Activated CD4-positive, alpha-beta T cell treated with anti-CD3 and anti-CD28 coated beads for 4 hours (primary cell): ENCODE results near the gene ITGB7.

Source experiments
- DNase-seq, 2 donors: peaks; one replicate each; pipeline ENCODE4 v3.0.0-alpha.2; 2020

Gene ITGB7

DNA sequence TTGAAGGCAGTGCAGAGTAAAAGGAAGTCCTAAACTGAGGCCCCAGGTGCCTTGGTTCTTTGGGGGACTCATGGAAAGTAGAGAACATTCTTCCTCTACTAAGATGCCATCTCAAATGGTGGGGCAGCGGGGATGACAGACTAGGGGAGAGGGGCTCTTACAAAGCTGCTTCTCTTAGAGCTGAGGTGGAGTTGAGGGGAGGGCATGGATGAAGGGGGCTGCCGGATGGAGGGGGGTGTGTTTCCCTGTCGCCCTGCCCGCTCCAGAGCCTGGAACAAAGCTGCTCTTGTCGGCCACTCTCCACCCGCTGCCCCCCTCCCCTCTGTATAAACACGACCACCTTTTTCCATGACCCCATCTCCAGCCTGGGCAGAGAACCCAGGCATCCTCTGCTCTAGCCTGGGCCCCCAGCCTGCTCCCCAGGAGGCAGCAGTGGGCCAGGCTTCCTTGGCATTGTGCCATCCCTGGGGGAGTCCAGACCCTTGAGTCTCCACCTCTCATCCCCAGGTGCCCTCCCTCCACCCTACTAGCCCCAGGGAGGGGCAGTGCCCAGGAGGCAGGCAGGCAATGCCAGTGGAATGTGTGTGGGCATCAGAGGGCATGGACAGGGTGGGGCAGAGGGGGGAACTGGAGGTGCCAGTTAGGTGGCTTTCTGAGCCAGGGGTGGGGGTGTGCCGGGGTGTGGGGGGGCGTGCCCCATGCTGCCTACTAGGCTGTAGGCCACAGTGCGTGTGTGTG is 23.2 kb upstream of the ITGB7 start:
- DNase-seq: no peak

DNA sequence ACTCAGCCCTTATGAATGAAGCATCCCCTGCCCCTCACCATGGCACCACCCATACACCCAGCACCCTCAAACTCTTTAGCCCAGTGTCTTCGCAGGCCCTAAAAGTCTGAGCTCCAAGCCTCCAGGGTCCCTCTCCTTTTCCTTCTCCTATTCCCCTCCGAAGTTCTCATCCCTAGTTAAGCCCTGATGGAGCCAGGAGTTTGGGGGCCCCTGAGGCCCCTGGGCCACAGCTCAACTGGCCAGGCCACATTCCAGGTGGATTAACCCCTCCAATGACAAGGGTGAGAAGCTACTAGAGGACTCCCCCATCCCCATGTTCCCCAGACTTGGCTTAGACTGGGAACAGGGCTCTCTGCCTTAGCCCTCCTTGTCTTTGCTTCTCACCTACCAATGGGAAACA is 22.4 kb upstream of the ITGB7 start:
- DNase-seq: no peak

DNA sequence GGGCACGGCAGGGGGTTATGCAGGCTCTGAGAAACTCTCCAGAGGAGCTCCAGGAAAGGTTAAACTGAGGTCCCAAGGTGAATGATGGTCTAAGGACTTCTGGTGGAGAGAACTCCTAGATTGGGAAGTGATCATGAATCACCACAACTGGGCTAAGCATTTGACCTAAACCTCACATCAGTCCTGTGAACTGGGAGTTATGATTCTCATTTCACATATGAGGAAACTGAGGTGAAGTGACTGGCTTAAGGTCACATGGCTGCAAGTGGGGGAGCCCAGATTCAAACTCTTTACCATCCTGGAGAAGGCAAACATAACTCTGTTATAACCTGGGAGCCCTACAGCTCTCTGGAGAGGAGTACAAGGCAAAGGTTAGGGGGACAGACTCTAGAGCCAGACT is 20.8 kb upstream of the ITGB7 start:
- DNase-seq: no peak

DNA sequence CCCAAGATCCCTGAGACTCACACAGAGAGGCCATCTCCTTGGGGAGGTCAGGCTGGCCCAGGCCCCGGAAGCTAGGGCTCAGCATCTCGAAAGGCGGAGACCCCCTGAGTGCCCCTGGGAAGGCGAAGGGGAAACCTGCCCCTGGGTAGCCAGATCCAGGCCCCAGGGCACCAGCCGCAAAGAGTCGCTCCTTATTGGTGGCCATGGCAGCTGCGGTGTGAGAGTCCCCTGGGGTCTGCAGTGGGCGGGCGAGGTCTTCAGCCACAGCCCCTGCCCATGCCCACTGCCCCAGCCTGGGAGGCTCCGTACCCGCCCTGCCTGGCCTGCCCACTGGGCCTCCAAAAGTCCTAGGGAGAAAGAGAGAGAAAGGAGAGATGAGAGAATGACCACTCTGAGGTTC is 20.3 kb upstream of the ITGB7 start:
- no peak for DNase-seq

DNA sequence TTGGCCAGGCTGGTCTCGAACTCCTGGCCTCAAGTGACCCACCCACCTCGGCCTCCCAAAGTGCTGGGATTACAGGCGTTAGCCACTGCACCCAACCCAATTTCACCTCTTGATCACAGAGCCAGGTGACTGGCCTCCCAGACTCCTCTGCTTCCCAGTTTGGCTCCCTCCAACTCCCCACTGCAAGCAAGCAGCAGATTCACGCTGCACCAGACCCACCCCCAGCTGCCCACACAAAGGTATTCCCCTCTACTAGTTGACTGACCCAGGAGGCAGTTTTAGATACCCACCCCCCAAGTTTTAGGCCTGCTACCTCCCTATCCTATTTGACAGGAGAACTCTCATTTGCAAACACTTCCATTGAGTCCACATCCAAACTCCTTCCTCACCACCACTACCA is 19.8 kb upstream of the ITGB7 start:
- DNase-seq: no peak

DNA sequence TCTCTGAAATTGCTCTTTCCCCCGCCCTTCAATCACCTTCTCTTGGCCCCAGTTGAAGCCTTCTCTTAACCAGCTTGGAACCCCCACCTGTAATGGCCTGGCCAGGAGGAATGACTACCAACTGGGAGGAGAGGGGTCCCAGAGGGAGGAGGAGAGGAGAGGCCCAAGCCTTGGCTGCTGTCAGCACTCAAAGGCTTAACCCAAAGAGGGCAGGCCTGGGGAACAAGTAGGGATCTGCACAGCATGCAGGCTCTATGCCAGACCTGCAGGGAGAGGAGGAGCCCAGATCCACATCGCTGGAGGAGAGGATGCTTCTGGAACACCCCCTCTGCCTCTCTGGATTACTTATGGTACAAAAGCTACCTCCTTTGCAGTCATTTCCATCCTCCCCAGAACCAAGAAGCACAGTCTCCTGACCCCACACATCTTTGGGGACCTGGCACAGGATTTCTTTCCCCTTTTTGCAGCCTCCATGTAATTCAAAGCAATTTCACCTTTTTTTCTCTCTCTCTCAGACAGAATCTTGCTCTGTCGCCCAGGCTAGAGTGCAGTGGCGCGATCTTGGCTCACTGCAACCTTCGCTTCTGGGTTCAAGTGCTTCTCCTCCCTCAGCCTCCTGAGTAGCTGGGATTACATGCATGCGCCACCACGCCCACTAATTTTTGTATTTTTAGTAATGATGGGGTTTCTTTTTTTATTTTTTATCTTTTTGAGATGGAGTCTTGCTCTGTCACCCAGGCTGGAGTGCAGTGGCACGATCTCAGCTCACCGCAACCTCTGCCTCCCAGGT is 18.8 kb upstream of the ITGB7 start:
- DNase-seq: no peak

DNA sequence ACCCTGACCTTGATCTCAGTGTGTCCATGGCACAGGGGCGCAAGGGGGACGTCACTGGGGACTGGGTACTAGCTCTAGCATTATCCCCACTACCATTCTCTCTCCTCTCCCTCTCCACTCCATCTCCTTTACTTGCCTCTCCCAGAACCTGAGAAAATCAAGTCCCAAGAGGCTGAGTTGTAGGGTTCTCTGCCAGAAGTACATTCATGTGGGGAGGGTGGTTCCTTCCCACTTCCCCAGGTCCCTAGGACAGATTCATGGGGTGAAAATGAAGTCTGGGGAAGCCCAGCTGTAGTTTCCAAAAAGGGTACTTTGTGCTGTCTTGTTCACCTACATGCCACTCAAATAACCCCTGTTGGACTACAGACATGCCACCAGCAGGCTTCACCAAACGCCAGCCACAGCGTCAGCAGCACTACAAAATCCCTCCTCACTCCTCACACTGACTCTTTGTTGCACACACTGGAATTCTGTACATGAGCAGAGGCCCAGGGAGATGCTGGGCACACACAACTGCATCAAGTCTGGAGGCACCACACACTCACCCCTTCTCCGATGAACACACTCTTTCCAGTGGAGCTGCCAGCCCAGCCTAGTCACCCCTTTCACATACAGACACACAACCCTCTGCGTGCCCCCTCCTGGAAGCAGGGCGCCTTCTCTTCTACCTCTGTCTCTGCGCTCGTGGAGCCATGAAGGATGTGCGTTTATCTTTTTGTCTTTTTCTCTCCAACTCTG is 18.0 kb upstream of the ITGB7 start:
- no peak for DNase-seq

DNA sequence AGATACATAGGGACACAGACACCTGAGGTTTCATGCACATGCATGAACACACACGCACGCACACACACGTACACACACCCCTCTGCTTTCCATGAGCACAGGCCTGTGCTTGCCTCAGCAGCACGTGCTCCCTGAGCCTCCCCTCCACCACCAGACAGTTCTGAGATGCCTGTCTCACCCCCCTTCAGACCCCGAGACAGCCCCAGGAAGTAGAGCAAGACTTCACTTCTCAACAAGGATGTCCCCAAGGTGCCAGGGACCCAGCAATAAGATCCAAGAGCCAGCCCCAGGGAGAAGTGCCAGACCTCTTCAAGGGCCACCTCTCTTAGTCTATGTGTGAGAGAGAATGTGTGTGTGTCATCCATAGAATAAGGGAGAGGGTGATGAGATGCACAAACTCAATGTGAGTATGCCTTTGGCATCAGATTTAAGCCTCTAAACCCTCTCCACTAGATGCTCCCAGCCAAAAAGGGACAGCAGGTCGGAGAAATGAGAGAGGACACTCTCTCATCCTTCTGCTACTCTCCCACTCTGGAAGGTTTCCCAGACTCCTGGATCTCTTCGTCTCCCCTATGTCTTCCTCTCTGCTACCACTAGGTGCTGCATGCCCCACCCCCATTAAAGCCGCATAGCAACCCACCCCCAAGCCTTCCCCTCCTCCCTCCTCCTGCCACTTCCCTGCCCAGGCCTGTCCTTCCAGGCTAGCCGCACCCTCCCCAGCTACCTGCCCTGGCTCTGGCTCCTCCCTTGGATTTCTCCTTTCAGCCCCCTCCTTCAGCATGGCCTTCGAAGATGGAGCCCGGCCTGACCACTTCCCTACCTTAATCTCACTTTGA is 17.2 kb upstream of the ITGB7 start:
- no peak for DNase-seq

DNA sequence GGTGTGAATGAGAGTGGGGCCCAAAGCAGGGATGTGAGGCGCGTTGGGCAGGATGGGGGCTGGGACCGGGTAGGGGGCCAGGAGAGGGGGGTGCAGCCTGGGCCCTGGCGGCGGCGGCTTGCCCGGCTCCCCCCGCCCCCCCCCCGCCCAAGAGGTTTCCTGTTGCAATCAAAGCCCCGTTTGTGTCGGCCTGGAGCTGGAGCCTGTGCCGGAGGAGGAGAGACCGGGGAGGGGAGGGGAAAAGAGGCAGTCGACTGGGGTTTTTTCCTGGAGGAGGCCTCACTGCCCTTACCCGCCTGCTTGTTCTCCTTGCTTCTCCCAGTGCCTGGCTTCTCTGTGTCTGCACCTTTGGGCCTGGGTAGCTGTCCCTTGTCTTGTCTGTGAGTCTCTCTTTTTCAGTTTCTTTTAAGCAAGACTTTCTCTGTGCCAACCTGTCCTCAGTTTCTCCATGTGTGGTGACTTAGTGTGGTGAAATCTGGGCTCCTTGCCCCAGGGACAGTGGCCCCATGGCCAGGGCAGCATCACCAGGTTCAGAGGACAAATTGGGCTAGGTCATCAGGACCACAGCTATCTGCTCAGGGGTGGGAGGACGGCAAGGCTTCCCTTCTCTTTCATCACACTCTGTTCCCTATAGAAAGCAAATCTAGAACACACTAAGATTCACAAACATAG is 16.5 kb upstream of the ITGB7 start:
- DNase-seq: no peak

DNA sequence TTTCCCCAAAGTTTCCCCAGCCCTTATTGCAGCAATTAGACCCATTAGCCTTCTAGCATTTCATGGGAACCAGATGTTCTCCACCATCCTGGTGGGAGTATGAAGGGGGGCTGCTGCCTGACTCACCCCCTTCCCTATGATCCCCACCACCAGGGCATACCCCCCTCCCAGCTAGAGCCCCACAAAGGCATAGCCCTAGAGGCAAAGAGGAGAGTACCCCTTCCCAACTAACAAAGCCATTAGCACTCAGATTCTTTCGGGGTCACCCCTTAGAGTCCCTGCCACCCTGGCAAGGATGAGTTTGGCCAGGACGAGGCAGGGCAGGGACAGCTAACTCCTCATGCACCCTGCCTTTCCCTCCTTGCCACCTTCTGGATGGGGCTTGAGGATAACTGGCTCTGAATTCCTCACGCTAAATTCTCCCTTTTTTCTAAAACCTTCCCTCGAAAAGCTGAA is 15.8 kb upstream of the ITGB7 start:
- no peak for DNase-seq

DNA sequence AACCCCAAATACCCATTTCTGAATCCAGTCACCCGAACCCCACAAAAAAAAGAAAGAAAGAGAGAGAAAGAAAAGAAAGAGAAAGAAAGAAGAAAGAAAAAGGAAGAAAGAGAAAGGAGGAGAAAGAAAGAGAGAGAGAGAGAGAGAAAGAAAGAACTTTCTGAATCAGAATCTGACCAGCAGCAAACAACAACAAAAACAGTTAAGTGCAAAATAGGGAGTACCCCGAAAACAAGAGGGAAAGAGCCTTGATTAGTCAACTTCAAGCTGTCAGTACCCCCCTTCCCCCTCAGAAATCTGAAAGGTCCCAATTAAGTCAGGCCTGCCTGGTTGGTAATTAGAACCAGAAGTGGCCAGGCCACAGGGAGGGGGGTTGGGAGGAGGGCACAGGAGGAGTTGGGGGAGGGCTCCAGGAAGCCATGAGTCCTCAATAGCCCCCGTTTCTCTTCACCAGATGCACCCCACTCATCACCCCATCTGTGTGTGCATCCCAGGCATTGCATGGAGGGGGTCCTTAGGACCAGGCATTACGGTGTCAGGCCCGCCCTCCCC is 15.2 kb upstream of the ITGB7 start:
- no peak for DNase-seq

DNA sequence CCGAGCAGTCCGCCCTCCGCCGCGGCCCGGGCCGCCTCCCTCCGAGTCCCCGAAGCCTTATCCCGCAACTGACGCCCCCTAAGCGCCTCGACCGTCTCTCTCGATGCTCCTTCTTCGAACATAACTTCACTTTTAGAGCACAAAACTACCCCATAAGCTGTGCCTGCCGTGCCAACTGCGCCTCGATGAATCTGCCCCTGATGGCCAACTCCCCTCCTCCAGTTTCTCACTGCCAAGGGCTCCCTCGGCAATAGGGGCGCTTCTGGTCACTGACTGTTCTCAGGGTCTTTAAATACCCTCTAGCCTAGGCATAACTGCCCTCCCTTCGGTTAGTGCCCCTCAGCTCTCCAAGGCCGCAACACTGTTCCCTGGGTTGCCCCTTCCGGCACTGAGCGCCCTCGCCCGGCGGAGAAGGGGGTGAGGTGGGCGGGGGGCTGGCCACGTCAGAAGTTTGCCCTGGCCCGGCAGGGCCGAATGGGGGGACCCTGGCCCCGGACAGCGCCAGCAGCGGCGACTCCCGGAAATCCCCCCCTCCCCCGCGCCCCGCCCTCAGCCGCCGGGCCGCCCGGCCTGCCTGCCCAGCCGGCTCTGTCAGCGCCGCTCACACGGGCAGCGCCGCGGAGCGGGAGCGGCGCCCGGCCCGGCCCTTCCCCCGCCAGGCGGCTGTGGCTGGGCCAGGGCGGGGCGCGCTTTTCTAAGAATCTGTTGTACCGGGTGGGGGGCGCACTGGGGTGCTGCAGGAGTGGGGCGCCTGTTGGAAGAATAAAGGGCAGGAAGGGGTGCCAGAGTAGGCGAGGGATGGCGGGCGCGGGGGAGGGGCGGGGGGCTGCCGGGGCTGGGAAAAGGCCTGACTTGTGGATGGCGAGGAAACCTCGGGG is 14.4 kb upstream of the ITGB7 start:
- peak in 1 of 2 donors; percentile 44 for DNase-seq

DNA sequence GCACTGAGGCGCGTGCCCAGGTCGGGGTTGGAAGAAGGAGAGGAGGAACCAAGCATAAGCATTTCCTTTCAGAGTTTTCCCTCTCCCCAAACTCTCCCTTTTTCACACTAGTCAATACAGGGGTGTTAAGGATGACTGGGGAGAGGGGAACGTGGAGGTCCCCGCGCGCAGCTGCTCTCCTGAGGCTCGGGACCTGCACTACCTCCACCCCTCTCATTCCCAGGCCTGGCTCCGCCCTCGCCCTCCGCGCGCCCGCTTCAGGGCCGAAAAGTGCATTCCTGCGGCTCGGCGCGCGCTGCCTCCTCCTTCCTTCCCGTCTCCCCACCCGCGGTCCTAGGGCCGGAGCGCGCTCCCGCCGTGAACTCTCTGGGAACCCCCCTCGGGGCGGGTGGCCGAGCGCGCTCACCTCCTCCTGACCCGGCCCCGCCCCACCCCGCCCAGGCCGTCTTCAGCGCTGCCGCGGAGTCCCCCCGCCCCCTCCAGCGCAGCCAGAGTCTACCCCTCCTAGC is 13.7 kb upstream of the ITGB7 start:
- DNase-seq: peak; percentile 63 to 77

DNA sequence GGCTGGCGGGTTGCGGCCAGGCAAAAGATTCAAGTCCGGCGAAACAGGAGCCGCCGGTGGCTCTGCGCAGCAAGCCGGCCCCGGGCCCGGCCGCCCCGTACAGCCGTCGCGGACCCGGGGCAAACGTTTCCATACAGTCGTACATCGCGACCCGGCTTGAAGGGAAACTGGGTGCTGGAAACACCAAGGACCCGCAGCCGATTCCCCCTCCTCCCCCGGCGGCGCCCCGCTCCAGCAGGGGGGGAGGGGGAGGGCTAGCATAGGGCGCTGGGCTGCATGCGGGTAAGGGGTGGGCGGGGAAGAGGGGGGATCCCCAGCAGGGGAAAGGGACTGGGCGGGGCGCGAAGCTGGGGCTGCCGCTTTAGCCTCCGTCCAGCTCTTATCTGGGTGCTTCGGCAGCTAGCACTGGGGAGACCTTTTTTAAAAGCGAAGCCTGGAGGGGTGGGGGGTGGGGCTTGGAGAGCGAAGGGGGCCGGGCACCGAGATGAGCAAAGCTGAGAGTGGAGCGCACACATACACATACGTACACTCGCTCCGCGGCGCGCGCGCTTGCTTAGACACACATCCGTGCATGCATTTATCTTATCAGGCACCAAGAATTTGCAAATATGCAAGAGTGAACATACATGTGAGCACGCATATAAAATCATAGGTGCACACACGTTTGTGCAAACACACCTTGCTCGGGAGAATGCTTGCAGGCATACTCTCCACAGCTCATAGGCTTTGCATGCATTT is 13.1 kb upstream of the ITGB7 start:
- peak; percentile 67 to 73 for DNase-seq

DNA sequence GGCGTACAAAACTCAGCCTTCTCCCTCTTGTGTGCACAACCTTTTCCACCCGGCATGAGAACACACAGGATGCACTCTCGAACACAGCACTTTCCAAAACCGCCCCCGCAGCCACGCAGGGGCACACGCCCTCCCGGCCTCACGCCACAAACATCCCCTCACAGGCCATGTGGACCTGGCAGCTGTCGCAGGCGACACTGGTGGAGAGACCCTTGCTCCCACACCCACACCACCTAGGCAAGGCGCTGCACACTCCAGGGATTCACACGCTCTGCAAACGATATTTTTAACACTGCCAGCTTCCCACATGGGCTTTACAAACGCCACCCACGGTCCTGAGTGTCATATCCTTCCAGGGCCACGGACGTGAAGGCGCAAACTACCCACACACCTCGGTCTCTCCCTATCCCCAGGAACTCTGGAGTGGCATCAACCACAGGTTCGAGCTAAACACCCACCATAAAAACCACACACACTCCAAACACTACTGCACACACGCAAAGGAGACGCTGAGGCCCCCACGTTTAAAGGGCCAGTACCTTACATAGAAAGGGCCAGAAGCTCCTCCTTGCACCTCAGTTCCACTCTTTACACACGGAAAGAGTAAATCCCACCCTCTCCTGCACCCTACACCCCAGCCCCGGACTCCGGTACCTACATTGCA is 12.4 kb upstream of the ITGB7 start:
- peak; percentile 62 to 78 for DNase-seq

DNA sequence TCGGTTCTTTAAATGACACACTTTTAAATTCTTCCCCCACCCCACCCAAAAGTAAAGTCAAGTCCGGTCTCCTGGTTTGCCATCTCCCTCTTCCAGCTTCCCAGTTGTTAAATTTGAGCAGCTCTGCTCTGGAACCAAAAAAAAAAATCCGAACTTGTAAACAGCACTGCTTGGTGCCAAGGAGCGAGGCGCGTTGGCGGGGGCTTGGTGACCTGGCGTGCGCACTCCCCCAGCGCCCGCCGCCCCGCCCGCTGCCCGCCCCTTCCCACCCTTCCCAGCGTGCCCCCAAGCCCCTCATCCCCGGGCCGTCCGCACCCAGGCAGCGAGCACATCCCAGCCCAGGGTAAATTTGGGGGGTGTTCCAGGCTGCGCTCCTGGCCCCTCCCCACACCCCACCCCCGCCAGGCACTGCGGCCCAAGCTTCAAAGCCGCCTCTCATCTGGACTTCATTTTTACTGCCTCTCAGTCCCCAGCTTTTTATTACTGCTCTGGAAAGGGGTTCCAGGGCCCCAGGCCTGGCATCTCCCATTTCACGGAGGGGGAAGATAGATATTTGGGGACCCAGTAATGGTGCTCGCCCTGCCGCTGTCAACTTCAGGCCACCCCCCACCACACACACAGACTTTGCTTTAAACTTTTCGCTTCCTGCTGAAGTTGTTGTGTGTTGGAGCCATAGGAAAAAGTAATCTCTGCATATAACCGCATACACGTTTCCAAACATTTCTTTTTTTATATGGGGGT is 11.7 kb upstream of the ITGB7 start:
- no peak for DNase-seq

DNA sequence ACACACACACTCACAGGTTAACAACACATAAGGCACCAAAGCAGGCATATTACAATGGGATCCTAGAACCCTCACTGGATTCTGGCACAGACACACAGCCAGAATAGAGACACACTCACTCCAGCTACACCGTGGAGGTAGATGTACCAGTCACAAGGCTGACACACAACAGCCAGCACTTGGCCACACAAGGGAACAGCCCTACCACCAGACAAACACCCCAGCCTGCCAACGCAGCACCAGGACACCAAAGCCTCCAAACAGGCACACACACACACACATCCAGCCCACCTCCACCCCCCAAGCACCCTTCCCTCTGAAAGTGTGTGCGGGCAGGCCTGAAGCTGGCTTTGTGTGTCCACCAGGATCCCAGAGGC is 10.9 kb upstream of the ITGB7 start:
- DNase-seq: no peak
